Chondrocyte (in vitro differentiated cells): ENCODE data around the gene PLEKHA6. TPM values are rescaled to one million over a fixed set of nuclear protein-coding genes. Genes with fewer than 3 reads are reported as not detected.

ENCODE experiments used
- DNase-seq: peaks from one replicate; pipeline ENCODE4 v3.0.0; 2021; ENCODE audit warnings: mixed read lengths, low spot score
- H3K27ac Mint-ChIP-seq: one replicate; pipeline ENCODE4 v1.8.0; 2021; ENCODE audit warnings: mild to moderate bottlenecking, moderate library complexity, mixed read lengths; ENCODE audit not compliant: unreplicated experiment
- H3K27me3 Mint-ChIP-seq: 2 replicates; pipeline ENCODE4 v1.8.0; 2021; ENCODE audit warnings: low read depth, mixed read lengths
- H3K36me3 Mint-ChIP-seq: 2 replicates; pipeline ENCODE4 v1.8.0; 2021; ENCODE audit warnings: low read depth, mixed read lengths
- H3K4me1 Mint-ChIP-seq: 2 replicates; pipeline ENCODE4 v1.8.0; 2021; ENCODE audit warnings: low read depth, mild to moderate bottlenecking, mixed read lengths
- H3K4me3 Mint-ChIP-seq: one replicate; pipeline ENCODE4 v1.8.0; 2021; ENCODE audit warnings: mild to moderate bottlenecking, moderate library complexity, mixed read lengths; ENCODE audit not compliant: unreplicated experiment
- H3K9me3 Mint-ChIP-seq: 2 replicates; pipeline ENCODE4 v1.8.0; 2021; ENCODE audit warnings: low read depth, mixed read lengths
- CTCF ChIP-seq: fragments of 200-600 bp; sonication (generic); IDR thresholded peaks from 2 replicates; pipeline ENCODE4 v1.5.0; 2021; ENCODE audit warnings: antibody characterized with exemption, mild to moderate bottlenecking, moderate library complexity
- total RNA-seq: library from RNA; stranded (reverse); gene quantifications from 3 replicates; pipeline ENCODE4 v1.2.1, GENCODE V29; 2021

Gene PLEKHA6
- total RNA-seq, 1 donor from 2014 or later: 0.15 TPM

GRCh38 chr1:204216236-204216635, 143.5 kb downstream of the PLEKHA6 start:
- no peak for DNase-seq
- TF ChIP-seq CTCF: no peak
- Mint-ChIP-seq H3K27me3 (peaks cover 19% of the 10 kb centered on the region), H3K9me3 (no peaks in the 10 kb centered on the region), H3K4me1 (peaks cover 6% of the 10 kb centered on the region), H3K4me3 (no peak overlapping the region), H3K36me3 (no peaks in the 10 kb centered on the region), H3K27ac (no peak overlapping the region)

GRCh38 chr1:204213668-204214662, 145.8 kb downstream of the PLEKHA6 start, which contains the start of gene GOLT1A:
GOLT1A (minus strand) TSS chr1:204213988; CDS start chr1:204213906, 82 bp downstream.
- Mint-ChIP-seq H3K4me3 (peak within 1 kb of the TSS; percentile 26), H3K4me1 (peaks cover 6% of the 10 kb centered on the region), H3K36me3 (no peaks in the 10 kb centered on the region), H3K9me3 (no peaks in the 10 kb centered on the region), H3K27me3 (peaks cover 27% of the 10 kb centered on the region), H3K27ac (no peak within 1 kb of the TSS)
- DNase-seq: no peak
- peak; percentile 86 for TF ChIP-seq CTCF

- no peak for DNase-seq
- Mint-ChIP-seq H3K27me3 (peaks cover 32% of the 10 kb centered on the region), H3K4me3 (no peak overlapping the region), H3K36me3 (no peaks in the 10 kb centered on the region), H3K4me1 (peaks cover 6% of the 10 kb centered on the region), H3K9me3 (no peaks in the 10 kb centered on the region), H3K27ac (no peak overlapping the region)
- no peak for TF ChIP-seq CTCF
These were observed 147.0 kb downstream of the PLEKHA6 start for GRCh38 chr1:204212715-204213114.

GRCh38 chr1:204211046-204211445, 148.7 kb downstream of the PLEKHA6 start:
- H3K36me3 Mint-ChIP-seq: no peaks in the 10 kb centered on the region
- H3K4me1 Mint-ChIP-seq: peaks cover 6% of the 10 kb centered on the region
- peaks cover 43% of the 10 kb centered on the region for H3K27me3 Mint-ChIP-seq
- no peaks in the 10 kb centered on the region for H3K9me3 Mint-ChIP-seq
- no peak for DNase-seq
- no peak overlapping the region for H3K4me3 Mint-ChIP-seq
- no peak for TF ChIP-seq CTCF
- H3K27ac Mint-ChIP-seq: no peak overlapping the region

GRCh38 chr1:204207136-204207616, 152.6 kb downstream of the PLEKHA6 start:
- Mint-ChIP-seq H3K9me3 (no peaks in the 10 kb centered on the region), H3K36me3 (no peaks in the 10 kb centered on the region), H3K4me3 (no peak overlapping the region), H3K27me3 (peaks cover 59% of the 10 kb centered on the region), H3K27ac (no peak overlapping the region), H3K4me1 (no peaks in the 10 kb centered on the region)
- DNase-seq: no peak
- peak; percentile 93 for TF ChIP-seq CTCF
